Activated CD4-positive, CD25-positive, alpha-beta regulatory T cell treated with anti-CD3 and anti-CD28 coated beads, Interleukin-2, amount 50 U/mL, for 16 hours (primary cell): ENCODE data around the gene LRRC51.
"Not testable (repeated sequence)": the region's sequence is repeated elsewhere in the genome, so short reads cannot be mapped to it uniquely, and the experiment has no call there.

Experiments
- DNase-seq: peaks from one replicate; pipeline ENCODE4 v3.0.0-alpha.2; 2020; ENCODE audit warnings: low read depth, low spot score

Gene LRRC51

GRCh38 chr11:72103754-72104167 is 23.1 kb downstream of the LRRC51 start:
- no peak for DNase-seq

- no peak for DNase-seq
Measured at GRCh38 chr11:72105888-72106287, 25.2 kb downstream of the LRRC51 start, which contains the start of gene TOMT. TOMT (plus strand) TSS chr11:72105924; CDS start chr11:72105952, 28 bp downstream.

GRCh38 chr11:72111300-72112142 is 30.9 kb downstream of the LRRC51 start:
- DNase-seq = no peak

GRCh38 chr11:72112143-72112977 is 31.7 kb downstream of the LRRC51 start, which contains the start of gene ANAPC15:
ANAPC15 (minus strand) TSS chr11:72112695; CDS start chr11:72111276, 1,419 bp downstream.
- peak; percentile 99 for DNase-seq

- DNase-seq = no peak
Measured at GRCh38 chr11:72112978-72113808, 32.5 kb downstream of the LRRC51 start.

- DNase-seq = no peak
Measured at GRCh38 chr11:72114570-72114969, 33.9 kb downstream of the LRRC51 start.

- no peak for DNase-seq
Measured at GRCh38 chr11:72116019-72116755, 35.5 kb downstream of the LRRC51 start.

- no peak for DNase-seq
Measured at GRCh38 chr11:72119198-72119597, 38.5 kb downstream of the LRRC51 start.

GRCh38 chr11:72120930-72121329 is 40.3 kb downstream of the LRRC51 start:
- no peak for DNase-seq

GRCh38 chr11:72122607-72123006 is 42.0 kb downstream of the LRRC51 start:
- DNase-seq = no peak

- no peak for DNase-seq
Measured at GRCh38 chr11:72123117-72123653, 42.5 kb downstream of the LRRC51 start.

- DNase-seq = no peak
Measured at GRCh38 chr11:72124046-72124445, 43.4 kb downstream of the LRRC51 start.

GRCh38 chr11:72125956-72126355 is 45.3 kb downstream of the LRRC51 start:
- no peak for DNase-seq

- no peak for DNase-seq
Measured at GRCh38 chr11:72127923-72128322, 47.3 kb downstream of the LRRC51 start.

- DNase-seq = no peak
Measured at GRCh38 chr11:72129381-72129780, 48.7 kb downstream of the LRRC51 start.

GRCh38 chr11:72132646-72133045 is 52.0 kb downstream of the LRRC51 start:
- no peak for DNase-seq

GRCh38 chr11:72135473-72135872 is 54.8 kb downstream of the LRRC51 start, which contains the start of gene FOLR3:
FOLR3 (plus strand) TSS chr11:72135725; CDS start chr11:72135953, 228 bp downstream.
- DNase-seq = not testable (repeated sequence)

- DNase-seq = no peak
Measured at GRCh38 chr11:72135891-72136683, 55.4 kb downstream of the LRRC51 start.

GRCh38 chr11:72136684-72137262 is 56.1 kb downstream of the LRRC51 start:
- DNase-seq = no peak
